GM12875 (cell line): ENCODE measurements around the gene OR5H15.
"Not testable (repeated sequence)": the region's sequence is repeated elsewhere in the genome, so short reads cannot be mapped to it uniquely, and the experiment has no call there.

Source experiments
- H3K4me3 ChIP-seq: one replicate; pipeline ENCODE4 v1.5.1; 2011; ENCODE audit warnings: low read depth, low read length, control low read depth
- TF ChIP-seq, protein P1 (sequence below): IDR thresholded peaks from 2 replicates; pipeline ENCODE4 v1.5.1; 2011; ENCODE audit warnings: low read depth, mild to moderate bottlenecking, control low read depth, inconsistent platforms, low read length, moderate library complexity, borderline replicate concordance; ENCODE audit not compliant: insufficient read depth

OR5H15 gene

DNA sequence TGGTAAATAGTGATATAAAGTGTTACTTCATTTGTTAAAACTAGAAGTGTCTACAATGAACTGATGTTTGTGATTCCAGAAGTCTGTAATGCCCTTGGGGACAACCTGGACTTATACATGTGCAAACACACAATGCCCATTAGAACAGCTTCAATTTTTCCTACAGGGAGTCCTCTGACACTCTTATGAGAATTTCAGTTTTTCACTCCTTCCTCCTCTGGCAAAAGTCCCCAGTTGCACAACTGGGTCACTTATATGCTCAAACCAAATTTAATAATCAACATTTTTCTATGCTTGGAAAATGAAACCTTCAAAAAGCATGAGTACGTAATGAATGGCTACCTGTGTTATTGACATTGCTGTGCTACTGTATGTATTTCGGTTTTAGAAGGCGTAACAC is at the start of gene OR5H15:
OR5H15 (plus strand) TSS at position 301 of the 400 bp plus-strand sequence. CDS start 2,004 bp downstream, outside the sequence.
- H3K4me3 ChIP-seq = no peak within 1 kb of the TSS
- TF ChIP-seq, protein P1, sequence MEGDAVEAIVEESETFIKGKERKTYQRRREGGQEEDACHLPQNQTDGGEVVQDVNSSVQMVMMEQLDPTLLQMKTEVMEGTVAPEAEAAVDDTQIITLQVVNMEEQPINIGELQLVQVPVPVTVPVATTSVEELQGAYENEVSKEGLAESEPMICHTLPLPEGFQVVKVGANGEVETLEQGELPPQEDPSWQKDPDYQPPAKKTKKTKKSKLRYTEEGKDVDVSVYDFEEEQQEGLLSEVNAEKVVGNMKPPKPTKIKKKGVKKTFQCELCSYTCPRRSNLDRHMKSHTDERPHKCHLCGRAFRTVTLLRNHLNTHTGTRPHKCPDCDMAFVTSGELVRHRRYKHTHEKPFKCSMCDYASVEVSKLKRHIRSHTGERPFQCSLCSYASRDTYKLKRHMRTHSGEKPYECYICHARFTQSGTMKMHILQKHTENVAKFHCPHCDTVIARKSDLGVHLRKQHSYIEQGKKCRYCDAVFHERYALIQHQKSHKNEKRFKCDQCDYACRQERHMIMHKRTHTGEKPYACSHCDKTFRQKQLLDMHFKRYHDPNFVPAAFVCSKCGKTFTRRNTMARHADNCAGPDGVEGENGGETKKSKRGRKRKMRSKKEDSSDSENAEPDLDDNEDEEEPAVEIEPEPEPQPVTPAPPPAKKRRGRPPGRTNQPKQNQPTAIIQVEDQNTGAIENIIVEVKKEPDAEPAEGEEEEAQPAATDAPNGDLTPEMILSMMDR = no peak

DNA sequence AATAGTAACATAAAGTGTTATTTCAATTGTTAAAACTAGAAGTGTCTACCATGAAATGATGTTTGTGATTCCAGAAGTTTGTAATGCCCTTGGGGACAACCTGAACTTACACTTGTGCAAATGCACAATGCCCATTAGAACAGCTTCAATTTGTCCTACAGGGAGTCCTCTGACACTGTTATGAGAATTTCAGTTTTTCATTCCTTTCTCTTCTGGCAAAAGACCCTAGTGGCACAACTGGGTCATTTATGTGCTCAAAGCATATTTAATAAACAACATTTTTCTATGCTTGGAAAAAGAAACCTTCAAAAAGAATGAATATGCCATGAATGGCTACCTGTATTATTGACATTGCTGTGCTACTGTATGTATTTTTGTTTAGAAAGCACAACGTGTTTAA is 36.1 kb upstream of the OR5H15 start, which contains the start of gene OR5H1:
OR5H1 (plus strand) TSS at position 301 of the 400 bp plus-strand sequence. CDS start 1,977 bp downstream, outside the sequence.
- no peak within 1 kb of the TSS for H3K4me3 ChIP-seq
- TF ChIP-seq, protein P1 = no peak

DNA sequence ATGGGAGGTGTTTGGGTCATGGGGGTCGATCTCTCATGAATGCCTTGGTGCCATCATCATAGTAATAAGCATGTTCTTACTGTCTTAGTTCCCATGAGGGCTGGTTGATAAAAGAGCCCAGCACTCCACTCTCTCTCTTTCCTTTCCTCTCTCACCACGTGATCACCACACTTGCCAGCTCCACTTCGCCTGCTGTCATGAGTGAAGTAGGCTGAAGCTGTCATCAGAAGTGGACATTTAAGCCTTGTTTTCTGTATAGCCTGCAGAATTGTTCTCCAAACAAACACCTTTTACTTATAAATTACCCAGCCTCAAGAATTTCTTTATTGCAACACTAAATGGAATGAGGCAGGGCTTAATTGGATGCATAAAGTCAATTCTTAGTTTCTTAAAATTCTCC is 29.9 kb upstream of the OR5H15 start:
- H3K4me3 ChIP-seq = no peak overlapping the region
- TF ChIP-seq, protein P1 = no peak

DNA sequence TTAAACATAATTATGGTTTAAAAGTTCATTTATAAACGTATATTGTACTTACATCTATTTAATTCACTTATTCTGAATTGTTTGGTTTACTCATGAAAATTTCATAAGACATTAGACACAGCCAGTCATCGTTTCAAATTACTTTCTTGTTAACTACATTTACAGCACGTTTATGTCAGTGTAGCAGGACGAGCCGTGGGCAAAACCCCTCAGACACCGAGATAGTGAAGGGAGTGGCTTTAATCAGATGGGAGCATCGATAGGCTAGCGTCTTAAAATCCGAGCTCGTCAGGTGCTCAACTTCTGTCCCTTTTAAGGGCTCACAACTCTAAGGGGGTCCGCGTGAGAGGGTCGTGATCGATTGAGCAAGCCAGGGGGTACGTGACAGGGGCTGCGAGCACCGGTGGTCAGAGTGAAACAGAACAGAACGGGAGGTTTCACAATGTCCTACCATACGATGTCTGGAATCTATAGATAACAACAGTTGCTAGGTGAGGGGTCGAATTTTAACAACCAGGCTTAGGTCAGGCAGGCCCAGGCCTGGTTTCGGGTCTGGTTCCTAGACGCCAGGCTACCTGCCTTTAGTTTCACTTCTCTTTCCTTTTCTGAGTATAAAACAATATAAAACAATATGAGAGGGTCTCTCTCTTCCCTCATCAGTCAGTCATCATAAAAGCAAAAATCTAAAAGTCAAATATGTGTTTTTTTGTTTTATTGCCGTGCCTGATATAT is 28.5 kb upstream of the OR5H15 start:
- not testable (repeated sequence) for H3K4me3 ChIP-seq

DNA sequence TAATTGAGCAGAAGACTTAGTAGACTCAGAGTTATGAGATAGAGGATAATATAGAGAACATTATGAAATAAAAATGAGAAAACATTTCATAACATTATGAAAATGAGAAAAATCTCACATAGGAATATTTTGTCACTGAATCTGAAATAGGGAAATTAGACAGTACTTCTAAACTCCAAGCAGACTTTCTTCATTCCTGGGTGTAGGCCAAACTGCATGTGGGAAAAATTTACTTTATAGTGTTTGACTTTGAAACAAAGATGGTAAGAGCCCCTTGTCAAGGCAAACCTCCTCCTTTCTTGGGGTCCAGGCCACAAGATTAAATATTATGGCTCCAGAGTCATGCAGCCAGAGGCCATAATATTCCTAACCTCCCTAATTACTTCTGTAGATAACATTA is 26.0 kb upstream of the OR5H15 start:
- no peak overlapping the region for H3K4me3 ChIP-seq
- TF ChIP-seq, protein P1 = no peak

DNA sequence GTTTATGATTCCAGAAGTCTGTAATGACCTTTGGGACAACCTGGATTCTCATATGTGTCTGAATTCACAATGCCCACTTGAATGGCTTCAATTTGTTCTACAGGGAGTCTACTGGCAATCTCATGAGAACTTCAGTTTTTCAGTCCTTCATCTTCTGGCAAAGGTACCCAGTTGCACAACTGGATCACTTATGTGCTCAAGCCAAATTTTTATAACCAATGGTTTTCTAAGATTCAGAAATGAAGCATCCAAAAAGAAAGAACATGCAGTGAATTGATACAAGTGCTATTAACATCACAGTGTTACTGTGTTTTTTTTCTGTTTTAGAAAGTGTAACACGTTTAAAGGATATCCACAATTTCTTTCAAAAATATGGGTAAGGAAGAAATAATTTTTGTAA is 19.3 kb upstream of the OR5H15 start, which contains the start of gene OR5H14:
OR5H14 (plus strand) TSS at position 301 of the 400 bp plus-strand sequence. CDS start 1,907 bp downstream, outside the sequence.
- TF ChIP-seq, protein P1 = no peak
- H3K4me3 ChIP-seq = no peak within 1 kb of the TSS

DNA sequence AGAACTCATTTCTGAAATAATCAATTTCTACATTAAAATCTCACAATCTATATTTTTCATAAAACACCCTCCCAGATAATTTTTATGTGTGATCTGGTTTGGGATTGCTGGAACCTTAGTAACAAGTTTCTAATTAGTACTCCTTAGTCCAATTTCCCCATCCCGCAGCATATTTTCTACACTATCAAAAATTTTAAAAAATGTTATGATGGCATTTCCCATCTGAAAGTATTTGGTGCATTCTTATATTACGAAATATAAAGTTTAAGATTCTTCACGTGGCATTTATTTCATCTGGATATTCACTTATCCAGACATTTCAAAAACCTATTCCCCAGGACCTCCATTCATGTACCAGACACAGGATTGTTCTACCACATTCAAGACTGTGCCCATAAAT is 17.7 kb upstream of the OR5H15 start:
- TF ChIP-seq, protein P1 = no peak
- no peak overlapping the region for H3K4me3 ChIP-seq

DNA sequence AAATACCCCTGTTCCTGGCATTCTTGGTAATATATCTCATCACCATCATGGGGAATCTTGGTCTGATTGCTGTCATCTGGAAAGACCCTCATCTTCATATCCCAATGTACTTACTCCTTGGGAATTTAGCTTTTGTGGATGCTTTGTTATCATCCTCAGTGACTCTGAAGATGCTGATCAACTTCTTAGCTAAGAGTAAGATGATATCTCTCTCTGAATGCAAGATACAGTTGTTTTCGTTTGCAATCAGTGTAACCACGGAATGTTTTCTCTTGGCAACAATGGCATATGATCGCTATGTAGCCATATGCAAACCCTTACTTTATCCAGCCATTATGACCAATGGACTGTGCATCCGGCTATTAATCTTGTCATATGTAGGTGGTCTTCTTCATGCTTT is 17.0 kb upstream of the OR5H15 start:
- H3K4me3 ChIP-seq = not testable (repeated sequence)
